T-helper 17 cell (primary cell): ENCODE results near the gene RBP5. TPM values are rescaled to one million over a fixed set of nuclear protein-coding genes. Genes with fewer than 3 reads are reported as not detected.

ENCODE experiments used
- ATAC-seq: fragments of 150-1000 bp; cut with Tn5 transposase; 2 replicates; pipeline ENCODE4 v1.10.0; 2021; ENCODE audit warnings: mild to moderate bottlenecking, moderate library complexity
- DNase-seq, 3 donors: peaks; one replicate each; pipeline versions ENCODE4 v3.0.0 to v3.0.0-alpha.2; 2020 to 2021
- H3K9me3 ChIP-seq: one replicate; pipeline ENCODE4 v1.7.0; 2013; ENCODE audit warnings: low read length, mild to moderate bottlenecking; ENCODE audit not compliant: control insufficient read depth, poor library complexity, severe bottlenecking
- H3K27ac Mint-ChIP-seq: one replicate; pipeline ENCODE4 v1.8.0; 2022; ENCODE audit warnings: mild to moderate bottlenecking, moderate library complexity, mixed read lengths
- H3K27me3 Mint-ChIP-seq: one replicate; pipeline ENCODE4 v1.8.0; 2022; ENCODE audit warnings: mixed read lengths
- H3K36me3 Mint-ChIP-seq: one replicate; pipeline ENCODE4 v1.8.0; 2022; ENCODE audit warnings: low read depth, mixed read lengths
- H3K4me1 Mint-ChIP-seq: one replicate; pipeline ENCODE4 v1.8.0; 2022; ENCODE audit warnings: mild to moderate bottlenecking, mixed read lengths
- H3K4me3 Mint-ChIP-seq: one replicate; pipeline ENCODE4 v1.8.0; 2022; ENCODE audit warnings: mild to moderate bottlenecking, moderate library complexity, mixed read lengths
- total RNA-seq, 4 donors: library from RNA in 2 of 4; stranded (reverse) in 2 of 4; gene quantifications; one replicate each; pipeline ENCODE4 v1.2.3 and lab custom pipeline; 2022 to 2026

The RBP5 gene
- total RNA-seq, 2 donors from 2014 or later: not detected

DNA sequence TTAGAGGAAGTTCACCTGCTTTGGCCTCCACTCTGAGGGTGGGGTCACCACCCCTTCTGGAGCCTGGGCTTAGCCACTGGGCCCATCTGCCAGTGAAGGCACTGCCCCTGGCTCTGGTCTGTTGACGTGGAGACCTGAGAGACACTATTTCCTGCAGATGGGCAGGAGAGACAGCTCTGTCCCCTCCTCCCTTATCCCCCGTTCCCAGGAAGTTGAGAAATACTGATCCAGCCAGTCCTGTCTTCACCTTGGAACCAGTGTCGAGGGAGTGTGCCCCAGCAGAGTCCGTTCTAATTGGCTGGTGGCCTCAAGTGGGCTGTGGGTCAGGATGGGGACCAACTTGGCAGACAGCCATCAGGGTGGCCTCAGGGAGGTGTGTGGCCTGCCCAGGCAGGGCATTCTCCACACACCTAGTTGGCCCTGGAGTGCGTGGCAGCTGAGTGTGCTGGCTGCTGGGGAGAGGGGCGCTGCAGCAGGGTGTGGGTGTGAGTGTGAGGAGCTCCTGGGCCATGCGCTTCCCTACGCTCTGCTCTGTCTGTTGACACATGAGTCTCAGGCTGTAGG lies 26.9 kb upstream of the RBP5 start:
- H3K27me3 Mint-ChIP-seq: no peaks in the 10 kb centered on the region
- H3K9me3 ChIP-seq: no peaks in the 10 kb centered on the region
- peaks cover 3% of the 10 kb centered on the region for H3K4me1 Mint-ChIP-seq
- ATAC-seq: no peak
- H3K27ac Mint-ChIP-seq: no peak overlapping the region
- H3K4me3 Mint-ChIP-seq: no peak overlapping the region
- peaks cover 9% of the 10 kb centered on the region for H3K36me3 Mint-ChIP-seq
- no peak for DNase-seq

DNA sequence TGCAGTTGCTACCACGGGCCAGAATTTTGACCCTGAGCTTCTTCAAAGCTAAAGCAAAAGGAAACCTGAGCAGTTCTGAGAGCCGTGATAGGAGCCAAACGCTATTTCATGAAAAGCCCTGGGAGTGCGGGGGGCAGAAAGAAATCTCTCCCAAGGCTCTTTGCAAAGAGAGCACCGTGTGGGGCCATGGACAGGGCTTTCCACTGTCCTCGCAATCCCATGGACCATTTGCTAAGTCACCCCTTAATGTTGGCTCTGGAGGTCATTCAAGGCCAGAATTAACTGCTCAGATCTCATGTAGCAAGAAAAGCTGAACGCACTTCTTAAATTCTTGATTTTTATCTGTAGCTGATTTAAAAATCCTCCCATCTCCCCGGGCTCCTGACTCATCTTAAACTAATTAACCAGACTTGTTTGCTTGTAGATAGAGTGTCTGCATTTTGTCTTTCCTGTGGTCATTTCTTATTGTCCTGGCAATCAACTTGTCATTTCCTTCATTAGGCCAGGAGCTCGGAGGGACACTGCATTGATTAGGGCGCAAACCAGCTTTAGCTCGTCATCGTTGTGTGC lies 26.3 kb upstream of the RBP5 start:
- no peak overlapping the region for H3K4me3 Mint-ChIP-seq
- H3K27ac Mint-ChIP-seq: no peak overlapping the region
- no peaks in the 10 kb centered on the region for H3K9me3 ChIP-seq
- H3K36me3 Mint-ChIP-seq: peaks cover 10% of the 10 kb centered on the region
- H3K4me1 Mint-ChIP-seq: peaks cover 2% of the 10 kb centered on the region
- no peak for ATAC-seq
- DNase-seq: no peak
- H3K27me3 Mint-ChIP-seq: no peaks in the 10 kb centered on the region

DNA sequence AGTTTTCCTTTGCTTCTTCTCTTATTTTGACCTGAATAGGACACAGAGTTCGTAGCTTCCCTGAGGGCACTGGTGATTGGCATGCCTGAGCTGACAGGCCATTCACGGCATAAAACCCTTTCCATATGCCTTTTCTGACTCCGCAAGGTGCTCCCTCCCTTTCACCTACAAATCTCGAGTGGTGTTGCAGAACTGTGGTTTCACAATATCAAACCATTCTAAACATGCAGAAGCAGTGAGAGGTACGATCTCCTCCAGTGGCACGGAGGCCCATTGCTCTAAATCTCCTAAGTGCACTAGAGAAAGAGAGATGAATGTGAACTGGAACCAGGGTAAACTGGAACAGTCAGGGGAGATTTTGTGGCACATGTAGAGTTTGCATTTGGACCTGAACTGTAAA lies 25.4 kb upstream of the RBP5 start:
- Mint-ChIP-seq H3K4me1 (peaks cover 2% of the 10 kb centered on the region), H3K27me3 (no peaks in the 10 kb centered on the region), H3K4me3 (no peak overlapping the region), H3K27ac (no peak overlapping the region), H3K36me3 (peaks cover 13% of the 10 kb centered on the region)
- no peak for ATAC-seq
- H3K9me3 ChIP-seq: no peaks in the 10 kb centered on the region
- DNase-seq: no peak

DNA sequence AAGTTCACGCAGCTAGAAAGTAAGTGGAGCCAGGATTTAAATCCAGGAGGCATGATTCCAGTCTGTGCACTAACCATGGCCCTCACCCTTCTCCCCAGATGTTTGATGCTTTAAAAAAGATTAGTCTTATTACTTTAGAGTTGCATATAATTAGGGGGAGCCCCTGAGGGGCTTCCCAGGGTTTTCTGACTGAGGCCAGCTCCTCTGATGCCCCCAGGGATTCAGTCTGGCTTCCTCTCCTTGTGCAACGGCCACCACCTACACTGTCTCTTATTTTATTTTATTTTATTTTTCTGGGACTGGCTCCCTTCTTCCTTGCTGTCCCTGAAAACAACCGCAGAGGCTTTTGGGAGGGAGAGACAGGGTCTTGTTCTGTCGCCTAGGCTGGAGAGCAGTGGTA lies 24.1 kb upstream of the RBP5 start:
- H3K9me3 ChIP-seq: no peaks in the 10 kb centered on the region
- H3K27me3 Mint-ChIP-seq: no peaks in the 10 kb centered on the region
- no peaks in the 10 kb centered on the region for H3K4me1 Mint-ChIP-seq
- ATAC-seq (no peak), DNase-seq (no peak)
- peaks cover 14% of the 10 kb centered on the region for H3K36me3 Mint-ChIP-seq
- no peak overlapping the region for H3K27ac Mint-ChIP-seq
- H3K4me3 Mint-ChIP-seq: no peak overlapping the region

DNA sequence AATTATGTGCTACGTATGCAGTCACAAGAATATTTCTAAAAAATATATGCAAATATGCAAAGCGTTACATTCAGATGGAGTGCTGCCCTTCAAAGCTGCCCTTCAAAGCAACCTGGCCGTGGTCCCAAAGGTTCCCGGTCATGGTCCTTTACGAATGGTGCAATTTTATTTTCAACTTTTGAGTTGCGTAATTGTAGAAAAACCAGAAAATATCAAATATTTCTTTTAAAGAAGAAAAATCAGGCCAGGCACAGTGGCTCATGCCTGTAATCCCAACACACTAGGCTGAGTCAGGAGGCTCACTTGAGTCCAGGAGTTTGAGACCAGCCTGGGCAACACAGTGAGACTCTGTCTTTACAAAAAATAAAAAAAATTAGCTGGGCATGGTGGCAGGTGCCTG lies 22.8 kb upstream of the RBP5 start:
- H3K27ac Mint-ChIP-seq: no peak overlapping the region
- no peaks in the 10 kb centered on the region for H3K4me1 Mint-ChIP-seq
- no peak overlapping the region for H3K4me3 Mint-ChIP-seq
- no peaks in the 10 kb centered on the region for H3K9me3 ChIP-seq
- no peak for ATAC-seq
- DNase-seq: no peak
- H3K36me3 Mint-ChIP-seq: peaks cover 15% of the 10 kb centered on the region
- H3K27me3 Mint-ChIP-seq: no peaks in the 10 kb centered on the region

DNA sequence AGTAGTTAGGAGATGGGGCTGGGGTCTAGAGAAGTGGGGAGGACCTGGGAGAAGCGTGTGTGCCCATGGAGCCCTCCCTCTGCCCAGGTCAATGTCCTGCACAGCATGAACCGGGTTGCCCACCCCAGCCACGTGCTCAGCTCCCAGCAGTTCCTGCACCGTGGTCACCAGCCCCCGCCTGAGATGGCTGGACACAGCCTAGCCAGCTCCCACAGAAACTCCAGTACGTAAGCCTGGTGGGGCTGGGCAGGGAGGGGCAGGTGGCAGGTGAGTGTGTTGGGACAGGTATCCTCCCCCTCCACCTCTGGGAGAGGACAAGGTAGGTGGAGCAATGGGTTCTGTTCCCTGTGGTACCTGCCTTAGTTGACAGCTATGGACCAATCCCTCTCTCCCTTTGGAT lies 22.2 kb upstream of the RBP5 start:
- Mint-ChIP-seq H3K27me3 (no peaks in the 10 kb centered on the region), H3K4me1 (peaks cover 2% of the 10 kb centered on the region), H3K36me3 (peaks cover 18% of the 10 kb centered on the region), H3K27ac (no peak overlapping the region), H3K4me3 (no peak overlapping the region)
- ATAC-seq (no peak), DNase-seq (no peak)
- no peaks in the 10 kb centered on the region for H3K9me3 ChIP-seq

DNA sequence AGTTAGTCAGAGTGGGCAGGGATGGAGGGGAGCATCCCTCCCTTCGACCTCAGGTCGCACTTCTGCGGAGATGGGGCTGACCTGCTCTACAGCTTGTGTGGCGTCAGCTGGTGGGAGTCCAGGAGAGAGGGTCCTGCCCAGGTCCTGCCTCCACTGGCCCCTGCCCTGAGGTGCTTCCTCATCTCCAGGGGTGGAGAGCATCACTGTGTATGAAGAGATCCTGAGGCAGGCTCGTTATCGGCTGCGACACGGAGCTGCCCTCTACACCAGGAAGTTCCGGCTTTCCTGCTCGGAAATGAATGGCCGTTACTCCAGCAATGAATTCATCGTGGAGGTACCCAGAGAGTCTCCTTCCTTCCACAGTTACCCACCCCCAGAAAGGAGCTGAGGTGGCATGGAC lies 21.7 kb upstream of the RBP5 start:
- Mint-ChIP-seq H3K4me1 (peaks cover 6% of the 10 kb centered on the region), H3K27ac (no peak overlapping the region), H3K4me3 (no peak overlapping the region), H3K36me3 (peaks cover 21% of the 10 kb centered on the region), H3K27me3 (no peaks in the 10 kb centered on the region)
- no peaks in the 10 kb centered on the region for H3K9me3 ChIP-seq
- DNase-seq (no peak), ATAC-seq (no peak)

DNA sequence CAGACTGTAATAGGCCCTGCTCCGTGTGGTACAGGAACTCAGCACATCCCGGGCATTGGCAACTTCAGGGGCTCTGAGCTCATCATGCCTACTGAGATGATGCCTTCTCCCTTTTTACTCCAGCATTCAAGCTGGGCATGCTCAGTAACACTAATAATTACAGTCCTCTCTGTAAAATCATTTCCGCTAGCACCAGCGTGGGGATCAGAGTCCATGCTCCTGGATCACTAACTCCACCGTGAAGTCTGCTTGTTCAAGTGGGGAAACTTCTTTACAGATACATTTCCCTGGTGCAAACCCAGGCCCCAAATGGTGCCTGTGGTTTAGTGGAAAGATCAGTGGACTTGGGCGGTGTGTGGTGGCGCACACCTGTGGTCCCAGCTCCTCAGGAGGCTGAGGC lies 18.2 kb upstream of the RBP5 start:
- ATAC-seq (no peak), DNase-seq (no peak)
- Mint-ChIP-seq H3K36me3 (peaks cover 21% of the 10 kb centered on the region), H3K4me3 (no peak overlapping the region), H3K27ac (no peak overlapping the region), H3K4me1 (peaks cover 16% of the 10 kb centered on the region), H3K27me3 (no peaks in the 10 kb centered on the region)
- H3K9me3 ChIP-seq: no peaks in the 10 kb centered on the region

DNA sequence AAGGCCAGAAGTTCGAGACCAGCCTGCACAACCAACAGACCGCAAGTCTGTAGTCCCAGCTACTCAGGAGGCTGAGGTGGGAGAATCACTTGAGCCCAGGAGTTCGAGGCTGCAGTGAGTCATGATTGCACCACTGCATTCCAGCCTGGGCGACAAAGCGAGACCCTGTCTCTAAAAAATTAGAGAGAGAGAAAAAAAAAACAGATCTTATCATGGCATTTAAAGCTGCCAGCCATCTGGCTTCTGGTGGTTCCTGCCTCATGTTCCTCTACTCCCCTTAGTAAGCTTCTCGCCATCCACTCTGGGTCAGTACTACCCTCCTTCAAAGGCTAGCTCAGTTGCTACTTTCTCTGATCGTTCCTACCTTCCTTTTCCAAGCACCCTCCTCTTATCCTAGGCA lies 17.5 kb upstream of the RBP5 start:
- no peak overlapping the region for H3K27ac Mint-ChIP-seq
- peaks cover 26% of the 10 kb centered on the region for H3K36me3 Mint-ChIP-seq
- ATAC-seq: no peak
- no peaks in the 10 kb centered on the region for H3K9me3 ChIP-seq
- H3K4me3 Mint-ChIP-seq: no peak overlapping the region
- DNase-seq: no peak
- H3K27me3 Mint-ChIP-seq: no peaks in the 10 kb centered on the region
- H3K4me1 Mint-ChIP-seq: peaks cover 21% of the 10 kb centered on the region

DNA sequence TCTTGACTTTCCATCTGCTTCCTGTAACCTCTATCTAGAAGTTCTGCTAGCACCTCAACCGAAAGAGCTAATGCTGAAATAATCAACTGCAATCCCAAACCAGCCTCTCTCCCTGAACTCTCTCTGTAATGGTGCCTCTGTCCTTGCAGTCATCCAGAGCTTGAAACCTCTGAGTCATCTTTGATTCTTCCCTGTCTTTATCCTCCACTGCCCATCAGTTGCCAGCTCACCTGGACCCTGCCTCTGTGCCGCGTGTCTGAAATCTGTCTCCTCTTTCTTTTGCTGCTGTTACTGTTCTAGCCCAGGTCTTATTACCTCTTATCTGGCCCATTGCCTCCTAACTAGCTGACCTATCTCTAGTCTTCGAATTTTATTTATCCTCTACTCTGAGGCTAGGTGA lies 17.0 kb upstream of the RBP5 start:
- no peak for DNase-seq
- no peaks in the 10 kb centered on the region for H3K27me3 Mint-ChIP-seq
- no peak overlapping the region for H3K4me3 Mint-ChIP-seq
- H3K4me1 Mint-ChIP-seq: peaks cover 22% of the 10 kb centered on the region
- no peak overlapping the region for H3K27ac Mint-ChIP-seq
- H3K36me3 Mint-ChIP-seq: peaks cover 26% of the 10 kb centered on the region
- ATAC-seq: no peak
- no peaks in the 10 kb centered on the region for H3K9me3 ChIP-seq

DNA sequence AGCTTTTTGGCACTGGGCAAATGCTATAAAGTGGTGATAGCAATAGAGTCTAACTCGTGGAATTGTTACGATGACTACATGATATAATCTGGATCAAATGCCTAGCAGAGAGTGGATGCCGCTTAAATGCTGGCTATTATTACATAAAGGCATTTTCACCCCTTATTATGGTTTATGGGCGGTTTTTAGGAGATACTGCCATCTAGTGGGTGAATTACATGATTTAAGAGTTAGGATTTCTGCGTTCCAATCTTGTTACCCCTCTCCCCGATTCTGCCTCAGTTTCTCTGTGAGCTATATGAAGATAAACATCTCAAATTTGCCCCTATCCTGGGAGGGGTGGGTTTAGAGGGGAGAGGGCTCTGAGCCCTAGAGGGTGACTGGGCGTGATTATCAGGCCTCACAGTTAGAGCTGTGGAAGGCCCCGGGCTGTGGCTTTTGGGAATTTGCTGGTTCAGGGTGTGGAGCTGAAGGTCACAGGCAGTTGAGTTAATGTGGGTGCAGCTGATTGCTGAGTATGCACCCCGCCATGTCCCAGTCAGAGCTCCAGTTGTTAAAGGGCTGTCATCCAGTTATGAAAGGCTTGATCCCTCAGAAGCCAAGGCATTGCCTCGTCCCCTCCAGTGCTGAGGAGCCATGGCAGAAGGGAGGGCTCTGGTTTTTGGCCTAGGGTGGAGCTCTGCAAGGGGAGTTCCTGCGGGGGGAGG lies 15.9 kb upstream of the RBP5 start:
- Mint-ChIP-seq H3K4me3 (no peak overlapping the region), H3K27ac (no peak overlapping the region), H3K4me1 (peaks cover 26% of the 10 kb centered on the region), H3K27me3 (no peaks in the 10 kb centered on the region), H3K36me3 (peaks cover 27% of the 10 kb centered on the region)
- no peaks in the 10 kb centered on the region for H3K9me3 ChIP-seq
- ATAC-seq (peak; percentile 57), DNase-seq (no peak)

DNA sequence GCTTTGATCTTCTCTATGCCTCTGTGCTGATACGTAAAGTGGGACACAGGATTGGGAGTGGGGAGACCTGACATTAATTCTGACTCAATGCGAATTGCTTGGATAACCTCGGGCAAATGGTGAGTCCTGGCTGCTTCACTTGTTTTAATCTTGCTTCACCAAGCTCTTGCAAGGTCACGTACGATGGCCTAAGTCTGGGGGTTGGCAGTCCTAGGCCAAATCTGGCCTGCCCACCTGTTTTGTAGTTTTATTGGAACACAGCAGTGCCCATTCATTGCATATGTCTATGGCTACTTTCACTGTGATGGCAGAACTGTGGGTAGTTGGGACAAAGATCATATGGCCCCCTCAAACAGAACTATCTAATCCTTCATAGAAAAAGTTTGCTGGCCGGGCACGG lies 14.9 kb upstream of the RBP5 start:
- DNase-seq (no peak), ATAC-seq (no peak)
- peaks cover 32% of the 10 kb centered on the region for H3K36me3 Mint-ChIP-seq
- no peaks in the 10 kb centered on the region for H3K9me3 ChIP-seq
- H3K4me3 Mint-ChIP-seq: no peak overlapping the region
- no peaks in the 10 kb centered on the region for H3K27me3 Mint-ChIP-seq
- peaks cover 30% of the 10 kb centered on the region for H3K4me1 Mint-ChIP-seq
- no peak overlapping the region for H3K27ac Mint-ChIP-seq

DNA sequence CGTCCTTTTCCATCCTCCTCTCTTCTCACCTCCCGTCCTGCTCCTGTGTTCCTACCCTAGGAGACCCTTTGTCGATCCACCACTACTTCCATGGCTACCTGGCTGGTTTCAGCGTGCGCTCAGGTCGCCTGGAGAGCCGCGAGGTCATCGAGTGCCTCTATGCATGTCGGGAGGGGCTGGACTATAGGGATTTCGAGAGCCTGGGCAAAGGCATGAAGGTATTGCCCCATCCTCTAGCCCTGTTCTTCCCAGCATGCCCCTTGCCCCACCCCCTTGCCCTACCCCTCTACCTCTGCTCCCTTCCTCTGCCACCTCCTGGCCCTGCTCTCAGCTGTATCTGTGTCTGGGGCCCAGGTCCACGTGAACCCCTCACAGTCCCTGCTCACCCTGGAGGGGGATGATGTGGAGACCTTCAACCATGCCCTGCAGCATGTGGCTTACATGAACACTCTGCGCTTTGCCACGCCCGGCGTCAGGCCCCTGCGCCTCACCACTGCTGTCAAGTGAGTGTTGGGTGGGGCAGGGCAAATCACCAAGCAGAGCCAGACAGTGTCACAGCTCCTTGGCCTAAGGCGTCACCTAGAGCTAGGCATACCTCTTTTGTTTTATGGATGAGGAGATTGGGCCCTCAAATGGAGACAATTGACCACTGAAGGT lies 14.2 kb upstream of the RBP5 start:
- DNase-seq (no peak), ATAC-seq (no peak)
- no peaks in the 10 kb centered on the region for H3K9me3 ChIP-seq
- peaks cover 33% of the 10 kb centered on the region for H3K4me1 Mint-ChIP-seq
- H3K27me3 Mint-ChIP-seq: no peaks in the 10 kb centered on the region
- H3K27ac Mint-ChIP-seq: no peak overlapping the region
- peaks cover 32% of the 10 kb centered on the region for H3K36me3 Mint-ChIP-seq
- H3K4me3 Mint-ChIP-seq: no peak overlapping the region
